GM18498 (cell line): ENCODE results near the gene LRCH2.
"Not testable (repeated sequence)": the region's sequence is repeated elsewhere in the genome, so short reads cannot be mapped to it uniquely, and the experiment has no call there.

Source experiments
- ATAC-seq: cut with Tn5 transposase; IDR thresholded peaks from one replicate; pipeline ENCODE4 v1.9.1; 2021; ENCODE audit warnings: mild to moderate bottlenecking, moderate library complexity; ENCODE audit not compliant: unreplicated experiment

LRCH2 gene

DNA sequence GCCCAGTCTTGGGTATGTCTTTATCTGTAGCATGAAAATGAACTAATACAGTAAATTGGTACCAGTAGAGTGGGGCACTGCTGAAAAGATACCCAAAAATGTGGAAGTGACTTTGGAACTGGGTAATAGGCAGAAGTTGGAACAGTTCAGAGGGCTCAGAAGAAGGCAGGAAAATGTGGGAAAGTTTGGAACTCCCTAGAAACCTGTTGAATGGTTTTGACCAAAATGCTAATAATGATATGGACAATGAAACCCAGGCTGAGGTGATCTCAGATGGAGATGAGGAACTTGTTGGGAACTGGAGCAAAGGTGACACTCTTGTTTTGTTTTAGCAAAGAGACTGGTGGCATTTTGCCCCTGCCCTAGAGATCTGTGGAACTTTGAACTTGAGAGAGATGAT is 24.3 kb downstream of the LRCH2 start:
- ATAC-seq: not testable (repeated sequence)

DNA sequence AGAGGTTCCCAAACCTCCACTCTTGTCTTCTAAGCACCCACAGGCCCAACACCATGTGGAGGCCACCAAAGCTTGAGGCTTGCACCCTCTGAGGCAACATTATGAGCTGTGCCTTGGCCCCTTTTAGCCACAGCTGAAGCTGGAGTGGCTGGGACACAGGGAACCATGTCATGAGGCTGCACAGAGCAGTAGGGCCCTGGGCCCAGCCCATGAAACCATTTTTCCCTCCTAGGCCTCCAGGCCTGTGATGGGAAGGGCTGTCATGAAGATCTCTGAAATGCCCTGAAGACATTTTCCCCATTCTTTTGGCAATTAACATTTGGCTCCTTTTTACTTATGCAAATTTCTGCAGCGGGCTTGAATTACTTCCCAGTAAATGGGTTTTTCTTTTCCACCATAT is 29.9 kb downstream of the LRCH2 start:
- no peak for ATAC-seq

DNA sequence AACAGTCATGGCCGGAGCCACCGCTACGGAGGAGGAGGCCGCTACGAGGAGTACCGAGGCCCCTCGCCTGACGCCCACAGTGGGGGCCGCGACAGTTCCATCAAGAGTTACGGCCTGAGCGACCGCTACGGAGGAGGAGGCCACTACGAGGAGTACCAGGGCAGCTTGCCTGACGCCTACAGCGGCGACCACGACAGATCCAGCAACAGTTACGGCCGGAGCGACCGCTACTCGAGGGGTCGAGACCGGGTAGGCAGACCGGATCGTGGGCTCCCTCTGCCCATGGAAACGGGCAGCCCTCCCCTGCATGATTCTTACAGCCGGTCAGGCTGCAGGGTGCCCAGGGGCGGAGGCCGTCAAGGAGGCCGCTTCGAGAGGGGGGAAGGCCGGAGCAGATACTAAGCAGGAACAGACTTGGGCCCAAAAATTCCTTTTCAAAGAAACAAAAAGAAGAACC is 41.6 kb downstream of the LRCH2 start:
- no peak for ATAC-seq

DNA sequence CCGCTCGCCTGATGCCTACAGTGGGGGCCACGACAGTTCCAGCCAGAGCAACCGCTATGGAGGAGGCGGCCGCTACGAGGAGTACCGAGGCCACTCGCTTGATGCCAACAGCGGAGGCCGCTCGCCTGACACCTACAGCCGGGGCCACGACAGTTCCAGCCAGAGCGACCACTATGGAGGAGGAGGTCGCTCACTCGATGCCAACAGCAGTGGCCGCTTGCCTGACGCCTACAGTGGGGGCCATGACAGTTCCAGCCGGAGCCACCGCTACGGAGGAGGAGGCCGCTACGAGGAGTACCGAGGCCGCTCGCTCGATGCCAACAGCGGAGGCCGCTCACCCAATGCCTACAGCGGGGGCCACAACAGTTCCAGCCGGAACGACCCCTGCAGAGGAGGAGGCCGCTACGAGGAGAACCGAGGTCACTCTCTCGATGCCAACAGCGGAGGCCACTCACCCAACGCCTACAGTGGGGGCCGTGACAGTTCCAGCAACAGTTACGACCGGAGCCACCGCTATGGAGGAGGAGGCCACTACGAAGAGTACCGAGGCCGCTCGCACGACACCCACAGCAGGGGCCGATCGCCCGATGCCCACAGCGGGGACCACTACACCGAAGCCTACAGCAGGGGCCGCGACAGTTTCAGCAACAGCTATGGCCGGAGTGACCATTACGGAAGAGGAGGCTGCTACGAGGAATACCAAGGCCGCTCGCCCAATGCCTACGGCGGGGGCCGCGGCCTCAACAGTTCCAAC is 42.2 kb downstream of the LRCH2 start:
- no peak for ATAC-seq

DNA sequence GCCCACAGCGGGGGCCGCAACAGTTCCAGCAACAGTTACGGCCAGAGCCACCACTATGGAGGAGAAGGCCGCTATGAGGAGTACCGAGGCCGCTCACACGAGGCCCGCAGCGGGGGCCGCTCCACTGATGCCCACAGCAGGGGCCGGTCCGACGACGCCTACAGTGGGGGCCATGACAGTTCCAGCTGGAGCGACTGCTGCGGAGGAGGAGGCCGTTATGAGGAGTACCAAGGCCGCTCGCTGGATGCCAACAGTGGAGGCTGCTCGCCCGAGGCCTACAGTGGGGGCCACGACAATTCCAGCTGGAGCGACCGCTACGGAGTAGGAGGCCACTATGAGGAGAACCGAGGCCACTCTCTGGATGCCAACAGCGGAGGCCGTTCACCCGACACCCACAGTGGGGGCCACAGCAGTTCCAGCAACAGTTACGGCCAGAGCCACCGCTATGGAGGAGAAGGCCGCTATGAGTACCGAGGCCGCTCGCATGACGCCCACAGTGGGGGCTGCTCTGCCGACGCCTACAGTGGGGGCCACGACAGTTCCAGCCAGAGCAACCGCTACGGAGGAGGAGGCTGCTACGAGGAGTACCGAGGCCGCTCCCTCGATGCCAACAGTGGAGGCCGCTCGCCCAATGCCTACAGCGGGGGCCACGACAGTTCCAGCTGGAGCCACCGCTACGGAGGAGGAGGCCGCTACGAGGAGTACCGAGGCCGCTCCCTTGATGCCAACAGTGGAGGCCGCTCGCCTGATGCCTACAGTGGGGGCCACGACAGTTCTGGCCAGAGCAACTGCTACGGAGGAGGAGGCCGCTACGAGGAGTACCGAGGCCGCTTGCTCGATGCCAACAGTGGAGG is 43.0 kb downstream of the LRCH2 start:
- ATAC-seq: no peak

DNA sequence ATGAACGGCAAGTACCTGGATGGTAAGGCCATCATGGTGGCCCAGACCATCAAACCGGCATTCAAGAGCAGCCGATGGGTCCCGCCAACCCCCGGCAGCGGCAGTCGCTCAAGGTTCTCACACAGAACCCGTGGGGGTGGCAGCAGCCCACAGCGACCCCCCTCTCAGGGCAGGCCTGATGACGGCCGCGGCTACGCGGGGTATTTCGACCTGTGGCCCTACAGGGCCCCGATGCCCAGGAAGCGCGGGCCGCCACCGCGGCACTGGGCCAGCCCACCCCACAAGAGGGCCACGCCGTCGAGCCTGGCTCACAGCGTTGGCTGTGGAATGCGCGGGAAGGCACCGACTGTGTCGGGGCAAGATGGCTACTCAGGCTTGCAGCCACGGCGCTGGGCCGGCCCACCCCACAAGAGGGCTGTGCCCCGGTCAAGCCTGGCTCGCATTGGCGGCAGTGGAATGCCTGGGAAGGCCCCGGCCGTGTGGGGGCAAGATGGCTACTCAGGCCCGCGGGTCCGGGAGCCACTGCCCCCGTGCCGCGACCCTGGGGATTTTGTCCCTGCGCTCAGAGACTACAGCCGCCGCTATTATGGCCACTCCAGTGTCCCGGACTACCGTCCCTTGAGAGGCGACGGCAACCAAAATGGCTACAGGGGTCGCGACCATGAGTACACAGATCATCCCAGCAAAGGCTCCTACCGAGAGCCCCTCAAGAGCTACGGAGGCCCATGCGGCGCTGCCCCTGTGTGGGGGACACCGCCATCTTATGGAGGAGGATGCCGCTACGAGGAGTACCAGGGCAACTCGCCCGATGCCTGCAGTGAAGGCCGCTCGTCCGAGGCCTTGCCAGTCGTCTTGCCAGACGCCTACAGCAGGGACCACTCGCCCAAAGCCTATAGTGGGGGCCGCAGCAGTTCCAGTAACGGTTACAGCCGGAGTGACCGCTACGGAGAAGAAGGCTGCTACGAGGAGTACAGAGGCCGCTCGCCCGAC is 44.0 kb downstream of the LRCH2 start:
- no peak for ATAC-seq

DNA sequence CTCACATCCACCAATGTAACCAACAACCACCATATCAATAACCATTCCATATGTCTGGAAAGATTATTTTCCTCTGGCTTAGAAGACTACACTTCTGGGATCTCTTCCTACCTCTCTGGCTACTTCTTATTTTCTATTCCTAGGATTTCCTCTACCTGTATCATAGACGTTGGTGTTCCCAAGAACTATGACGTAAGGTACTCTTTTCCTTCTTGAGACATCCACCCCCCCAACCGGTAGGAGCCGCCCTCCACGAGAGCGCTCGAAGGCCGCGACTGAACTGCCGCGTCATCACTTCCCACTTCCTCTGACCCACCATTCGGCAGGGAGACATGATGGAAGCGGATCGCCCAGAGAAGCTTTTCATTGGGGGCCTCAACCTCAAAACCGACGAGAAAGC is 44.8 kb downstream of the LRCH2 start, which contains the start of gene RBMXL3:
Gene RBMXL3 (plus strand): TSS at position 301 of the 400 bp plus-strand sequence. CDS start 32 bp downstream, at position 333.
- ATAC-seq: no peak

DNA sequence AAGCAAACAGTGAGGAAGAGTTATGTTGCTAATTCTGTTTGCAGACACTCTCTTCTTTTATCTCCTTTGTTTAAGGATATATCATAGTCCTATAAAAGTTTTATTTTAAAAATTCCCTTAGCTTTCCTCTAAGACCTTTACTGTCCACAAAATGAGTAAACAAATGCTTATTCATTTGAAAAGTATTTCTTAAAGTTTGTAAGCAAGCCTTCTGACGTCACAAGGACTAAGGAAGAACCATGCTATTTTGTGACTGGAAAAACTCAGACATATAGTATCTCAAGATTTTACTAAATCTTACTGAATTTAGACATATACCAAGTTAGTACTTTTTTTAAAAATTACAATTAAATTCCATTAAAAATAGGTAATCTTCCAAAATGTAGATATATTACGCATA is 49.9 kb downstream of the LRCH2 start:
- no peak for ATAC-seq

DNA sequence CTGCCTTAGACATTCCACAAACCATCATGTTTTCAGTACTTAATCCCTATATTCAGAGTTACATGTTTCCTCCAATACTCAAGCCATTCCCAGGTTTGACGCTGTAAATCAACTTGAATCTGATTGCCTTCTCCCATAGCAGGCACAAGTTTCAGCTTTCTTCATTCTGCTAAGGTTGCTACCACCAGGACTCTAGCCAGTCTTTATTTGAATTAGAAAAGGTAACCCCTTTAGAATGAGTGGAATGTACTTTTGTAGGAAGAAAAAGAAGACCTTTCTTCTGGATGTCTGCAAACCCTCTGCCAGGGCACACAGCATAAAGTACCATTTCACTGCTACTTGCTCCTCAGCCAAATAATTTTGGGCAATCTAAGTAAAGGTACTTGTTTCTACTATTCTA is 55.4 kb downstream of the LRCH2 start:
- ATAC-seq: no peak

DNA sequence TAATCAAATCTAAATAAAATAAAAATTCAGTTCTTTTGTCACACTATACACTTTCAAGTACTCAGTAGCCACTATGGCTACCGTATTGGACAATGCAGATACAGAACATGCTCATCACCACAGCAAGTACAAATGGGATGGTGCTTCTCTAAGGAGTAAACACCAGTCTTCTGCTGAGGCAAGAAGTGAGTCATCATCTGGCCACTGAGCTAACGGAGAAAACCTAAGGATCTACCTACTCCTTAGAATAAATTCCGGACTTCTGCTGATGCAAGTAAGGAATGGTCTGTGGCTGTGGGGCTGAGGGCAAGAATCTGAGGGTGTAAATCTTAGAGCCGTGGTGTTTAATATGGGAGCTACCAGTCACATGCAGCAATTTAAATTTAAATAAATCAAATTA is 56.0 kb downstream of the LRCH2 start:
- ATAC-seq: no peak

DNA sequence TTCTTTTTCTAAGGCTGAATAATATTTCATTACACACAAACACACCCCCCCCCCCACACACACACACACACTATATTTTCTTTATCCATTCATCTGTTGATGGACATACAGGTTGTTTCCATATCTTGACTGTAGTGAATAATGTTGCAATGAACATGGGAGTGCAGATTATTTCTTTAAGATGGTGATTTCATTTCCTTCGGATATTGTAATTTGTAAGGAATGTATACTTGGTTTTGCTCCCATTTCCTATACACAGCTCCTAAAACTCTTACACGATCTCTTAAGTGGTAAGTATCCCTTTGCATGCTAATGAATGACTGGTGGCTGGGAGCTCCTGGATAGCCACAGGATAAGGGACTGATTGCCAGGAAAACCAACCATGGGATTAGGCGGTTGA is 59.3 kb downstream of the LRCH2 start:
- ATAC-seq: no peak

DNA sequence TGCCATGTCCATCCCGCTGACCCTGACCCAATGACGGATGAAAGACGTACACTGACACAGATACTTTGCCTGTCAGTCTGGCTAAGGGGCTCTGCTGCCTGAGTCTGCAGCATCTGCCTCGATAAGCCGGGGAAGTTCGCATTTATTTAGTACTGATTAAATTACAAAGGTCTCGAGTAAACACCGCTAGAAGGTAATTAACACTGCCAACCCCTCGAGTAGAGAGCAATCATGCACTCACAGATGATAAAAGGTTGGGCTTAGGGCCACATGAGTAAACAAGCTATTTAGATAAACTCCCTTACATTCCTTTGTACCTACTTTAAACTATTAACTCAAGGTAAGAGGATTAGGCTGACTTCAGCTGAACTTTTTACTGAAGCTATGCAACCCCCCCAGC is 60.7 kb downstream of the LRCH2 start:
- ATAC-seq: no peak

DNA sequence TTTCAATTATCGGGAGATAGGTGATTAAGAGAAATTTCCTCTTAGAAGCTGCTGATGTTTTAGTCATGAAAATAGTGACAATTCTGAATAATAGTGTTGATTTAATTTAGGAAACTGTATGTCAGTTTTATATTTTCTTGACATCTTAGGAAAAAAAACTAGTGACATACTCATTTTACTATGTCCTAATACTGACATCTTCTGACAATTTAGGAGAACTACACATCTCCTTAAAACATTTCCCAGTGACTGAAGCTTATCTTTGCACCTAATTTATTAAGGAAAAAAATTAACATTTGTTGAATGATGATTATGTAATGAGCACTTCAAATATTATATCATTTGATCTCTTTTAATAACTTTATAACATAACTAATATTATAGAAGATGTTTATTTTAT is 86.7 kb downstream of the LRCH2 start:
- ATAC-seq: no peak

DNA sequence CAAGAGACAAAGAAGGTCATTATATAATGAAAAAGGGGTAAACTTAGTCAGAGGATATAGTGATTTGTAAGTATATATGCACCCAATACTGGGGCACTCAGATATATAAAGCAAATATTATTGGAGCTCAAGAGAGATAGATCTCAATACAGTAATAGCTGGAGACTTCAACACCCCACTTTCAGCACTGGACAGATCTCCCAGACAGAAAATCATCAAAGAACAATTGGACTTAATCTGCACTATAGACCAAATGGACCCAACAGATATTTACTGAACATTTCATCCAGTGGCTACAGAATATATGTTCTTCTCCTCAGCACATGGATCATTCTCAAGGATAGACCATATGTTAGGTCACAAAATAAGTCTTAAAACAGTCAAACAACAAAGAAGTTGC is 91.8 kb downstream of the LRCH2 start:
- ATAC-seq: no peak

DNA sequence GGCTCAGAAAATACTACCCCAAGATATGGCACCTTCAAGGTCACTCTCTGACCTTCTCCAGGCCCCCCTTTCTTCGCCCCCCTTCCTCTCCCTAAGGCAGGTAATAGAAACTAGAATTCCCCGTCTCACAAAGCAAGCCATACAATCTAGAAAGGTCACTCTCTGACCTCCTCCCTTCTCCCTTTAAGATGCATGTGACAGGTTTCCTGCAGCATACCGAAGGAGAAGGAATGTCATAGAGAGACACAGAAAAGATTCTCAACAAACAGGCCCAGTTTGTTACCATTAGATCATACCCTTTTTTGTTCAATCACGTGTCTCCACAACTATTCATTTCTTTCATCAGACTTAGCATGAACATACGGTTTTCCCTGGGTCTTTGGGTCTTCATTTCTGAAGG is 95.9 kb downstream of the LRCH2 start:
- no peak for ATAC-seq

DNA sequence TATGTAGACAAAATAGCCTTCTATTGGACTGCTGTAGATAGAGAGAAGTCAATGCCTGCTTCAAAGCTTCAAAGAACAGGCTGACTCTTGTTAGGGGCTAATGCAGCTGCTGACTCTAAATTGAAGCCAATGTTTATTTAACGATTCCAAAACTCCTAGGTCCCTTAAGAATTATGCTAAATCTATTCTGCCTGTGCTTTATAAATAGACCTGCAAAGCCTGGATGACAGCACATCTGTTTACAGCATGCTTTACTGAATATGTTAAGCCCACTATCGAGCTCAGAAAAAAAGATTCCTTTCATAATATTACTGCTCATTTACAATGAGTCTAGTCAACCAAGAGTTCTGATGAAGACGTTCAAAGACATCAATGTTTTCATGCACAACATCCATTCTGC is 99.5 kb downstream of the LRCH2 start:
- no peak for ATAC-seq

DNA sequence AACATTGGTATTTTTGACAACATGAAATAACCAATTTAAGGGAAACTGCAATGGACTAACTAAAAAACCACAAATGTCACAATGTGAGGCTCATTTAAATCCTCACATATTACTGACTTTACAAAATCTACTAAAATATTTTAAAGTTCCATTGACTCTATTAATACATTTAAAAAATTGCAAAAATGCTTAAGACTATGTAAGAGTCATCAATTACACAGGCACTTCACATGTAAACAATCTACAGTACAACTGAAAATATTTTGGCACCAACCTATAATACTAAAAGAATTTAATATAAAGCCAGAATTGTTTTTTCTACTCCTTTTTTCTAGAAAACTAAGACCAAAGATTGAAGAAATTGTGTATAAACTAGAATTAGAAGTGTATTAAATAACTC is 121.5 kb downstream of the LRCH2 start:
- ATAC-seq: no peak

DNA sequence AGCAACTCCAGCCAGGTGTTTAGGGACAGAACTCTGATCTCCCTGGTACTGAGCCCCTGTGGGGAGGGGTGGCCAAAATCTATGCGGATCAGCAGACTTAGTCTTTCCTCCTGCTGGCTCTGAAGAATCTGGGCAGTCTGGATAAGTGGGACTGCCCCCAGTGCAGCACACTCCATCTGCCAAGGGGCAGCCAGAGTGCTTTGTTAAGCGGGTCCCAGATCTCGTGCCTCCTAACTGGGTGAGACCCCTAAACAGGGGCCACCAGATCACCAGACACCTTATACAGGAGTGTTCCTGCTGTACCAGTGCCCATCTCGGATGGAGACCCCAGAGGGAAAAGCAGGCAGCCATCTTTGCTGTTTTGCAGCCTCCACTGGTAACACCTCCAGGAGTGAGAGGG is 135.0 kb downstream of the LRCH2 start:
- no peak for ATAC-seq

DNA sequence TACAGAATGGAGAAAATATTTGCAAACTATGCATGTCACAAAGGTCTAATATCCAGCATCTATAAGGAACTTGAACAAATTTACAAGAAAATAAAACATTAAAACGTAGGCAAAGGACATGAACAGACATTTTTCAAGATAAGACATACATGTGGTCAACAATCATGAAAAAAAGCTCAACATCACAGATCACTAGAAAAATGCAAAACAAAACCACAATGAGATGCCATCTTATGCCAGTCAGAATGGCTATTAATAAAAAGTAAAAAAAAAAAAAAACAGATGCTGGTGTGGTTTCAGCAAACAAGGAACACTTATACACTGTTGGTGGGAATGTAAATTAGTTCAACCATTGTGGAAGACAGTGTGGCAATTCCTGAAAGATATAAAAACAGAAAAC is 140.7 kb downstream of the LRCH2 start:
- ATAC-seq: no peak

DNA sequence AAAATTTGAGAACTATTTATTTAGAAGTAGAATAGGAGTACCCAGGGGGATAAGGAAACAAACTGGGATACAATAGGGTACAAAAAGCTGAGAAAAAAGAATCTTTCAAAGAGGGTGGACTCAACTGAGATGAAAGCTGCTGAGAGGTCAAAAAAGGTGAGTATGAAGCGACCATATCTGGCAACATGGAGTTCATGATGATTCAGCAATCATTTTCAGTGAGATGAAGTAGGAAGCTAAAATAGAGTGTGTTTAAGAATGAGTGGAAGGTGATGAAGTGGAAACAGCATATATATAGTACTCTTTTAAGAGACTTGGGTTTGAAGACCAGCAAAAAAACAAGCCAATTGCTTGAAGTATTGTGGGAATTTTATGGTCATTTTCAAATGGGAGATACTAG is 144.5 kb downstream of the LRCH2 start:
- no peak for ATAC-seq

DNA sequence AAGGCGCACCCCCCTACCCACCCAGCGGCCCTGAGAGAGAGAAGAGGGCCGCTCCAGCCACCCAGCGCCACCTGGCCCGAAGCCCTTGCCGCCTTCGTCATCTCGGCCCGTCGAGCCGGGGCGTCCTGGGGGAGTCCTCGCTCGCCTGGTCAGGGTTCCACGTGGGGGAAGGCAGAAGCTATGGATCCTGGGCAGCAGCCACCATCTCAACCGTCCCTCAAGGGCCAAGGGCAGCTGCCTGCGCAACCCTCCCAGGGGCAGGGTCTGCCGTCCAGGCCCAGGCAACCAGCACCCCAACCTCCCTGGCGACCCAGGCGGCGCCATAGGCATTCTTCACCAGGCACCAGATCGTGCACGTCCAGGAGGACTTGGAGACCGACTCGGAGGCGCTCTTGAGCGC is 165.0 kb downstream of the LRCH2 start:
- ATAC-seq: no peak
